ENCODE data around the gene HECW1. TPM values are rescaled to one million over a fixed set of nuclear protein-coding genes. Genes with fewer than 3 reads are reported as not detected.

HECW1 gene
- total and polyA plus RNA-seq, 10 of the 15 experiments (the other 5 are each of a cell fraction or from before 2014, with no cell fraction given): under 0.01 to 0.31 (median 0.04) TPM; not detected in 3

GRCh38 chr7:43582503-43583423, 470.3 kb downstream of the HECW1 start, which contains the start of gene STK17A (continued):
- TF ChIP-seq IRF5 (IDR thresholded peaks at IDR 0.05; ENCODE audit: borderline replicate concordance) (no peak), NBN (IDR thresholded peaks at IDR 0.05) (peak; percentile 47; the same call in 1 of the 2 replicates), FOXM1 (IDR thresholded peaks at IDR 0.05; ENCODE audit: low read depth, low read length) (peak; percentile 77), MEF2B (IDR thresholded peaks at IDR 0.05; ENCODE audit: partially characterized antibody, poor library complexity, severe bottlenecking) (peak; percentile 8), ZZZ3 (IDR thresholded peaks at IDR 0.05; ENCODE audit: control insufficient read depth, insufficient read length, low read depth) (no peak), CBX5 (IDR thresholded peaks at IDR 0.05; ENCODE audit: low read depth) (no peak), BCL3 (IDR thresholded peaks at IDR 0.05; ENCODE audit: borderline replicate concordance, insufficient read depth, low read depth, low read length, poor library complexity, severe bottlenecking) (peak; percentile 9), MTA3 (IDR thresholded peaks at IDR 0.05; ENCODE audit: borderline replicate concordance, low read length) (no peak), HCFC1 (IDR thresholded peaks at IDR 0.05; ENCODE audit: low read length) (peak; percentile 2; the same call in 1 of the 2 replicates), ZNF24 (IDR thresholded peaks at IDR 0.05) (no peak), IRF3 (IDR thresholded peaks at IDR 0.05) (no peak), ASH2L (IDR thresholded peaks at IDR 0.05; ENCODE audit: borderline replicate concordance, low read depth) (no peak), E2F8 (IDR thresholded peaks at IDR 0.05; ENCODE audit: low read depth, partially characterized antibody) (no peak), REST (IDR thresholded peaks at IDR 0.05; ENCODE audit: low read depth, low read length) (peak; percentile 49; the same call in 1 of the 2 replicates), HSF1 (IDR thresholded peaks at IDR 0.05; ENCODE audit: low read depth, low read length) (no peak), NR2C1 (IDR thresholded peaks at IDR 0.05) (no peak)

All from GM12878 (cell line).